GM11168 (cell line): ENCODE data around the gene NEK10.
"Not testable (repeated sequence)": the region's sequence is repeated elsewhere in the genome, so short reads cannot be mapped to it uniquely, and the experiment has no call there.

Source experiments
- in situ Hi-C: fragments of 300-500 bp; cut with MboI; formaldehyde crosslinking; loops from one replicate; pipeline ENCODE4 v1.12.0; 2022; ENCODE audit warnings: low sequenced_read_pairs; ENCODE audit not compliant: unreplicated experiment

Gene NEK10, protein sequence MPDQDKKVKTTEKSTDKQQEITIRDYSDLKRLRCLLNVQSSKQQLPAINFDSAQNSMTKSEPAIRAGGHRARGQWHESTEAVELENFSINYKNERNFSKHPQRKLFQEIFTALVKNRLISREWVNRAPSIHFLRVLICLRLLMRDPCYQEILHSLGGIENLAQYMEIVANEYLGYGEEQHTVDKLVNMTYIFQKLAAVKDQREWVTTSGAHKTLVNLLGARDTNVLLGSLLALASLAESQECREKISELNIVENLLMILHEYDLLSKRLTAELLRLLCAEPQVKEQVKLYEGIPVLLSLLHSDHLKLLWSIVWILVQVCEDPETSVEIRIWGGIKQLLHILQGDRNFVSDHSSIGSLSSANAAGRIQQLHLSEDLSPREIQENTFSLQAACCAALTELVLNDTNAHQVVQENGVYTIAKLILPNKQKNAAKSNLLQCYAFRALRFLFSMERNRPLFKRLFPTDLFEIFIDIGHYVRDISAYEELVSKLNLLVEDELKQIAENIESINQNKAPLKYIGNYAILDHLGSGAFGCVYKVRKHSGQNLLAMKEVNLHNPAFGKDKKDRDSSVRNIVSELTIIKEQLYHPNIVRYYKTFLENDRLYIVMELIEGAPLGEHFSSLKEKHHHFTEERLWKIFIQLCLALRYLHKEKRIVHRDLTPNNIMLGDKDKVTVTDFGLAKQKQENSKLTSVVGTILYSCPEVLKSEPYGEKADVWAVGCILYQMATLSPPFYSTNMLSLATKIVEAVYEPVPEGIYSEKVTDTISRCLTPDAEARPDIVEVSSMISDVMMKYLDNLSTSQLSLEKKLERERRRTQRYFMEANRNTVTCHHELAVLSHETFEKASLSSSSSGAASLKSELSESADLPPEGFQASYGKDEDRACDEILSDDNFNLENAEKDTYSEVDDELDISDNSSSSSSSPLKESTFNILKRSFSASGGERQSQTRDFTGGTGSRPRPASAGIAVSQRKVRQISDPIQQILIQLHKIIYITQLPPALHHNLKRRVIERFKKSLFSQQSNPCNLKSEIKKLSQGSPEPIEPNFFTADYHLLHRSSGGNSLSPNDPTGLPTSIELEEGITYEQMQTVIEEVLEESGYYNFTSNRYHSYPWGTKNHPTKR

DNA sequence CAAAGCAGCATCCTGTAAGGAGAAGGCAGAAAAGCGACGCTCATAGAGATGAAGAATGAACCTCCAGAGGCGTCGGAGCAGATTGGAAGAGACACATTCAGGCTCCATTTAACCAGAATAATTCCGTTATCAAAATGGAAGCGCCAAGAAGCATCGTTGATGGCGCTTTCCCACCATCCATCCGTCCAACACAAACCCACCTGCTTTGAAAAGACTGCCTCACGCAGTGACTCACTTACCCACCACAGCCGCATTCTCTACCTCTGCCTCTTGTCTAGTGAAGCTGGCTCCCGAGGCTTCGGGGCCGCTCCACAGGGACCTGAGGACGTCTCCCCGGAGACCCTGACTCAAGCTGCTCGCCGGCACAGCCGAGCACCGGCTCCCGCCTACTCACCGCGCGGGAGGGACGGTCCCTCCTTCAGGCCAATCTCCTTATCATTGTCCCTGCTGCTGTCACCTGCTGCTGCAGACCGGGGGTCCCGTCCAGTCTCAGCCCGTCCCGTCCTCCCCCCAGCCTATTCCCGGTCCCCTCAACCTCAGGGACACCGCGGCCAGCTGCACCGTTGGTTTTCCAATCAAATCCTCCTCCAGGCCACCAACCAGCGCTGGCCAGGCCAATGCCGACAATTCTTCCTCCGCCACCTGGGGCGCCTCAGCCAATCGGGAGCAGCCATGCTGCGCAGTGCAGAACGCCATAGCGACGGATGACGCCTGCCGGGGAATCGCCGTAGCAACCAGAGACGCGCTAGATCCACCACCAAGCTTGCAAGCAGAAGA lies at the start of gene NEK10:
TSS of gene NEK10 (minus strand) at position 553 of the 777 bp plus-strand sequence. CDS start 16,501 bp downstream, outside the sequence.
- in situ Hi-C loops = no loop called here

DNA sequence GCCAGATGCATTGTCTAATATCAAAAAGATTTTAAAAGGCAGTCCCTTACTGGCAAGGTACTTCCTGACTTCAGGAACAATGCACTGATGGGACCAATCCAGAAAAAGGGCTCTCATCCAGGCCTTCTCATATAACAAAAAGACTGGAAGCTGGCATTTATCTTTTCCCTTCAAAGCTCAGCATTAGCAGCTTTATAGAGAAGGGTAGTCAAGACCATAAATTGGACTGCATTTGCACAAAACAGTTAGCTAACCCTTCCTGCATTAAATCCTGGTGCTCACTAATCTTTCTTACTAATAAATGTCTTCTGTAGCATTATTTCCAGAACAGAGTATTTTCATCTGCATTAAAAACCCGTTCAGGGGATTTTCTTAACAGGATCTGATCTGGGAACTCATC lies 46.0 kb upstream of the NEK10 start:
- in situ Hi-C loops = no loop called here

DNA sequence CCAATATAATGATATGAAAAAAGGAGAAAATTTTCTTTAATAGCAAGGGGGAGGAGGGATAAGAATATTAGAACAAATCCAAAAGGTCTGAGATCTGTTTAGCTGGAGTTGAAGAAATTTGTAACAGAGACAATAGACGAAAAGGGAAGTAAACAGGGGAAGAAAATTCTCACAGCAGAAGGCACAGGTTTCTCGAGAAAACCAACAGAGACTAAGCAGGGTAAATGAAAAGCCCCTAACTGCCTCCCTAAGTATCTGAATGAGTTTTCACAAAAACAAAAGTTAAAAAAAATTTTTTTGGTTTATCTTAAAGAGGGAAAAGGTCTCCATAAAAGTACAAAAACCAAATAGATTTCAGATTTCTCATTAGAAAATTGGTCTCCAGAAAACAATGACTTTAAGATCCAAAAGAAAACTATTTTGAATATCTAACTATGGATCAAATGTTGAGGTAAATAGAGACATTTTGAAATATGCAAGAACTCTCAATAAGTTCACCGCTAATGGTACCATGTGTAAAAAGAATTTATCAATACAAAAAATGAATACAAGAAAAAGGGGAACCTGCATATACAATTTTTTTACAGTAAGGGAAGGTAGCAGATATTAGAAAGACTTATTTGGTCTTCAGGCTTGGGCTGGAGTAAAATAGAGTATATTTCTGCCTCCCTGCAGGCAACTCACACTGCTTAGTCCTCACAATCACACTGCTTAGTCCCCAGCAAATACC lies 23.9 kb upstream of the NEK10 start:
- in situ Hi-C loops = no loop called here

DNA sequence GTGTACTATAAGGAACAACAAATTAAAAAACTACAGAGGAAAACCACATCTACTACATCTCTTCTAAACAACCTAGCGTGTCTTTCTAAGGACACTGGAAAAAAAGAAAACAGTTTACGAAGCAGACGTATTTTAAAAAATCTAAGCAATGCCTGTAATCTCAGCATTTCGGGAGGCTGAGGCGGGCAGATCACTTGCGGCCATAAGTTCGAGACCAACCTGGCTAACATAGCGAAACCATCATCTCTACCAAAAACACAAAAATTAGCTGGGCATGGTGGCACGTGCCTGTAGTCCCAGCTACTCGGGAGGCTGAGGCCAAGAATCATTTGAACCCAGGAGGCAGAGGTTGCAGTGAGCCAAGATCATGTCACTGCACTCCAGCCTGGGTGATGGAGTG lies 23.2 kb upstream of the NEK10 start:
- in situ Hi-C loops = not testable (repeated sequence)

DNA sequence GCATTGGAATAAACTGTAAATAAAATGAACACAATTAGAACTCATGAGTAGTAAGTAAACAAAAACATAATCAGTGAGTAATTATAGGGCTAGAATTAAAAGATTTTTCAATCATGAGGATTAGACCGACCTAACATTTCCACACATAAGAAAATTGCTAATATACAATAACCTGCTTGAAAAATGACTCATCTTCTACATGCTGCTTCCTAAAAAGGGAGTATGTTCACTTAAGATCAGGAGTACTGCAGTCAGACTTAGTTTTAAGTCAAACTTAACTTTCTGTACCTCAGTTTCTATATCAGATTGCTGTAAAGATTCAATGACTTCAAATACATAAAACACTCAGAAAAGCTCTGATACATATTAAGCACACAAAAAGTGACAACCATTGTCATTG lies 22.6 kb upstream of the NEK10 start:
- in situ Hi-C loops = no loop called here

DNA sequence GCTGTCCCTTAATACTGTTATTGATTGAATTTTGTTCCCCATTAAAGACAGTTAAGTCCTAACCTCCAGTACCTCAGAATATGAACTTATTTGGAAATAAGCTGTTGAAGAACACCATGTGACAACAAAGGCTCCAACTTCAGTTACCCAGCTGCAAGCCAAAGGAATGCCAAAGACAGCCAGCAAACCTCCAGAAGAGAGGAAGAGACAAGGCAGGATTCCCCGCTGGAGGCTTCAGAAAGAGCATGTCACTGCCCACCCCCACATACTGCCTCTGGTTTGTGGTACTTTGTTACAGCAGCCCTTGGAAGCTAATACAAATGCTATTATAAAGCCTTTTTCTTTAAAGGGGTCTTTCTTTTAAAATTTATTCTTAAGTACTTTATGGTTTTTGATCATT lies 18.4 kb upstream of the NEK10 start:
- in situ Hi-C loops = no loop called here

DNA sequence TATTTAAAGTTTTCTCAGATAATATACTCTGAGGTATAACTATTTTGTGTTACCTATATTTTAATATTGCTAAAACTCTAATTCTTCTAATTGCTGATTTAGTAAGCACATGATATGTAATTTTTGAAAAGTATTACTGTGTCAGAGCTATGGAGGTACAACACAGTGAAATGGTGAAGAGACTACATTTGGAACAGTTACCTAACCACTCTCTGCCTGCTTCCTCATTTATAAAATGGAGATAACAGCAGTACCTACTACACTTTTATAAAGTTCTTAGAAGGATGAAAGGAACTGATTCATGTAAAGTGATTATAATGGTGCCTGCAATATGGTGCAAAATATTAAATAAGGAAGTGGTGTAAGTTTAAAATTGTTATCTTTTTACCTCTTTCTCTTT lies 16.3 kb upstream of the NEK10 start:
- in situ Hi-C loops = no loop called here

DNA sequence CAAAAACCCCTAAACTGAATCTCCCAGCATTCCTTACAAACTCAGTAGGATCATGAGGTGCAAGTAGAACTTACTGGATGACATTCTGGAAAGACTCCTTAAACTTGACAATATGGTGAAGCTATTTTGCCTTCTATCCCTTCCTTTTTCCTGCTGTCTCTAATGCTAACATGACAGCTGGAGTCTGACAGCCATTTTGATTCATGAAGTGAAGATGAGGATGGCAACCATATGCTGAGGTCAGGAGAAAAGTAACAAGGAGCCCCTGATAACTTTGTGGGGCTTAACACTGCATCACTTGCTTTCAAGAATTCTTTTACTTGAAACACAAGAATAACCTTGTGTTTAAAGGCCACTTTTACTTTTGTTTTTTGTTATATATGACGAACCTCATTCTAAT lies 15.0 kb upstream of the NEK10 start:
- in situ Hi-C loops = no loop called here

DNA sequence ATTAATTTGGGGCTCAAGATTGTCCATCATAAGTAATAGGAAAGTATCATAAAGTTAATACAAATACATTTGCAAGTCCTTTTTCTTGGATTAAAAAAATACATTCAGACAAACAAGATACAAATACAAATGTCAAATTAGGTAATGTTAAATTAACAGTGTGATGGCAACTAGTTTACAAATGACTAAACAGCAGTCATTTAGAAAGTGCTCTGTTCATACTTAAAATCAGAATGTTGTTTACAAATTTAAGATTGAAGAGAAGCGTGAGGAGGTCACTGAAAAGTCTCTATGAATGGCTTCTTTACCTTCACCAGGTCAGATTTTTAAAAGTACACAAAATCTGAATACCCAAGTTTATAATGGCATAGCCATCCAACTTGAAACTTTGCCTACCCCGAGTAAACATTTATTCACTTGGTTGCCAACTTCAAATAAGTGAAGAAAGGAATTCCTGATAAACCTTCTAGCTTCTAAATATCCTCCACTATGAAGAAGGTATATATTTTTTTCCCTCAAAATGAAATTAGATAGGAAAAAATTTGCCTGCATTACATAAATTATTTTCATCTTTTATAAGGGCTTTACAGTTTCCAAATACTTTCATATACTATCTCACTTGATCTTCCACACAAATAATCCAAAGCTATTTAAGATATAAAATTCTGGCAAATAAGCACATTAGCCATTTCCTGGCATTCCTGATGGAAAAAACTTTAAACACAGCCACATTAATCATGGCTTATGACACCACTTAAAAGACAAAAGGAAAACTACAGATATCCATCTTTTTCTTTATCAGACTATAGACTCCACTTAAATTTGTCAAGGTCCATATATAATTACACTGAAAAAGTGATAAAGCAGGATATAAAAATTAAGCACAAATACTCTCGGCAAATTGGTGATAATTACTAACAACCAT lies 11.5 kb upstream of the NEK10 start:
- in situ Hi-C loops = no loop called here

DNA sequence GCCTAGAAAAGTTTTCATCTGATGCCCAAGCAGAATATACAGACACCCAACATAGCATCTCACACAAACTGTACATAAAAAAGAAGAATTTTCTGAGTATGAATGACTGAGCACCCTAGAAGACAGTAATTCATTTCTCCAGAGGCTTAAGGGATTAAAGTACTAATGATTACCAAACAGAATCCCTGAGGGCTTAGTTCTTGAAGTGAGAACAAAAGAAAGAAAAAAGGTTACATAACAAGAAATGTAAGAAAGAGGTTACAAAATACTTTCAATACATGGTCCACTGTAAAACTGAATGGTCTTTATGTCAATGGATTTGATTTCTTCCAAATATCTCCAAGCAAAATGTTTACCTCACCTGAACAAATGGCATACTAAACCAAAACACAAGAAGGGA lies 9.1 kb upstream of the NEK10 start:
- in situ Hi-C loops = no loop called here

DNA sequence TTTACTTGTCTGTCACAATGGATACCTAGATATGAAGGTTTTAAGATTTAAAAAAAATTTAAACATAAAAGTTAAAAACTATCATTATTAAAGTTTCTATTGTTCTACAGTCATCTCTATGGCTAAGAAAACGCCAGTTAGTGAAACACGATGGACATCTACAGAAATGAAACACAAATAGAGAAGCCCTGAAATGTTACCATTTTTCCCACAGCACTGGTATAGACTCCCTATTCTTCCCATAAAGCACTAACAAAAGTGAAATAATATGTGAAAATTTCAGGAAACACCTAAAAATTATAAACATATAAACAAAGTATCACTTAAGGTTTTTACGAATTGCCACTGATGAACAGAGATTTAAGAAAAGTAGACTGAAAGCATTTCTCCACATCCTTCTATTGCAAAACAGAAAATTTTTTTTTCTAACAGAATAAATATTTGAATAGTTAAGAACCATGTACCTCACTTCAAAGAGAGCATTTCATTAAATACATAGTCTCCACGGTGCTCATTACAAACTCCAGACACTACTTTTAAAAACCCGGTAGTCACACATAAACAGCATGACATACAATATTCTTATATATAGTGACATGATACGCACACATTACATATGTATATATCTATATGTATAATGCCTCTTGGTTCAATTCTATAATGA lies 7.1 kb upstream of the NEK10 start:
- in situ Hi-C loops = no loop called here

DNA sequence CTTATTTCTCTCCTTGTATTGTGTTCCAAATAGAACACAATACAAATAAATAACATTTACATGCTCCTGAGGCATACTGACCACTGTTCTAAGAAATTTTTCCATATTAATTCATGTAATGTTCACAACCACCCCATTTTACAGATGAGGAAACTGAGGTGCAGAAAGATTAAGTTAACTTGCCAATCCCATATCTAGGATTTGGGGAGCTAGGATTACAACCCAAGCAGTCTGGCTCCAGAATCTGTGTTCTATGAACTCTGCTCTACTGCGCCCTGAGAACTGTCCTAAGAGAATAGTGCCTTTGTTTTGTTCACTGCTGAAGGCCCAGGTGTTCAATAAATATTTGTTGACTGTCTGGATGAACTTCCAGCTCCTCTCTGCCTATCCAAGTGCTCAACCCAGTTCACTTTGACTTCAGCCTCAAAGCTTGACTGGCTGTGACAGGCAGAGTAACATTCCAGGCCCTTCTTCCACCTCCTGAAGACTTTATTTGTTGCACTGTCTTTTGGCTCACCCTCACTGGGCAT lies 3.1 kb downstream of the NEK10 start:
- in situ Hi-C loops = no loop called here

DNA sequence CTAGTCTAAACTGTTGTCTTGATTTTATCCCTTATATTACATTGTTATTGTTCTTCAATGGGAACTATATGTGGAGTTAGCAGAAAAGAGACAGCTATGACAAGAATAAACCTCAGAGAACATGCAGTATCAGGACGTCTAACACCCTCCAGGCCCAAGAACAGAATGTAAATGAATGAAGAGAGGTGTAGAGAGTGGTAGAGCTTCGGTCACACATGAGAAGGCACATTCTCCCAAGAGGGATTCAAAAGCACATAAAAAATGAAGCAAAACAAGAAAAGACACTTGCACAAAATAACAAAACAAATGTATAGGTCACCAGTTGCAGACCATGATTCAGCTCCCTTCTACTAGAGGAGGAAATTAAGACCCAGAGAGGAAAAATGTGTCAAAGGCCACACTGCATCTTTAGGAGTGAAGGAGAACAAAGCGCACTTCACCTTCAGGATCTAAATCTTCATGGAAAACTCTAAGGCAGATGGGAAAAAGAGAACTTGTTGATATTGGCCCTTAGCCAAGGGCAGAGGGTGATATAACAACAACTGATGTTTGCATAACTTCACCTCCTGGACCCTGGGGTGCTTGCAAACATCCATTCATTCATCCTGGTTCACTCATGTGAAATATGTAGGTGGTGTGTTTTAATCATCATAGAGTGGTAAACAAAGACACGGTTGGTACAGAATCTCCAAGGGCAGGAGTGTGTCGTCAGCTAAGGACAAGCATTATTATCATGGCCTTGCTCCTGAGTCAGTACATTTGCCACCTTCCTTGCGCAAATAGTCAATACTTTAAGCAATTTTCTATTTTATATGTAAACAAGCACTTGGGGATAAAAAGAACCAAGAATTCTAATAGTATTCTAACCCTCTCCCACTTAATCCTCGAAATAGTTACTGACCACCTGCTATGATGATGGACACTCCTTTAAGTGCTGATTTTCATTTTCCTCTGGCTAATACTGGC lies 8.8 kb downstream of the NEK10 start:
- in situ Hi-C loops = no loop called here

DNA sequence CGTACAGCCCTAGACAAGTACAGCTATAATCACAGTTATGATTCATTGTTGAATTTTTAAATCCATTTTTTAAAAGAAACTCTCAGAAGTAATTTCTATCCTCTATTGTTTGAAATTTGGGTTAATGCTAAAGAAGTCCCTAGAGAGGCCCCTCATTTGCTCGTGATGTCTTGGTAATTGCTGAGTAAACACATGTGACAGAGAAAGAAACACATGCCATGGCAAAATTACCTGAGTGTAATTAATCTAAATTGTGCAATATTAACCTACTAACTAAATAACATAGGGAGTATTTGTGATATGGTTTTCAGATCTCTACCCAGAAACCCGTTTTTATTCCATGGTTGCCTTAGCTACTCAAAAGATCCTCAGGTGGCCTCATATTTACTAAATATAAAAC lies 10.8 kb downstream of the NEK10 start:
- in situ Hi-C loops = no loop called here

DNA sequence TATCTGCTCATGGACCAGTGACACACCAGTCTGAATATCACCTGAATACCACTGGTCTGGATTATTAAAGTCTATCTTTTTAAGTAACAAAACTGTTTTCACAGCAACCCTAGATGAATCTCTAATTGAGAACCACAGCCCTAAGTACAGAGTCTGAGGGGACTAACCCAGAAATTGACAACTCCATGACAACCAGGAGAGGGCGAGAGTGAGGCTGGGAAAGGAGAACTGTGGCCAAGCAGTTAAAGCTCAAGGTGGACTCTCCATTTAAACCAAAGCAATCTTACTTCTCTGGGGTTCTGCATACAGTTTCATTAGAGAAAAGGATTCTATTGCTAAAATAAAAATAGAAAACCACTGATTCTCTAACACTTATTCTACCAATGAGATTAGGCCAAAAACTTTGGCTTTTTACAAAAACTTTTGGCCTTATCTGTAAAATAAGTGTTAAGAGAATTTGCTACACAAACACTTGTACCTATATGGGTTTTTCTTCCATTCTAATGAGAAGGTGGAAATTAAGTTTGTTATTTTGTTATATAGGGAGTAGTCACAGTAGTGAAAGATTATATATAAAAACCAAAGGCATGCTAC lies 11.4 kb downstream of the NEK10 start:
- in situ Hi-C loops = no loop called here

DNA sequence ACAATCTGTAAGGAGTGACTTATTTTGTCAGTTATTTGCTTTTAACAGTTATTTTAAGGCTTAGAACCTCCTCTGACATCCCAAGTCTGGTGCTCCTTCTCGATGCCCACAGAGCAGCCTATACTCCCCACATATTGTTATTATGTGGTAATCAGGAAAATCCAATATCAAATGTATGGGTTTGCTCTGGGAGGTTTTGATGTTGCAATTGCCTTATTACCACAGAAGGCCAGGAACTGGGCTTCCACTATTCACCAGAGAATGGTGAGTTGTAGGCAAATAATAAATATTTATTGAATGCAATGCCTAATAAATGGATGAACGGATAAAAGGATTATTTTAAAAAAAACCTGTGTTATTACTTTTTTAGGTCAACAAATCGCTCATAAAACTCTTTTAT lies 12.2 kb downstream of the NEK10 start:
- in situ Hi-C loops = no loop called here
